Loucy (cell line): ENCODE measurements around the gene SHMT2.

Experiments
- EZH2phosphoT487 ChIP-seq: fragments of 200-600 bp; IDR thresholded peaks from 2 replicates; pipeline ENCODE4 v1.6.1; 2018; ENCODE audit warnings: antibody characterized with exemption, mild to moderate bottlenecking, moderate library complexity, borderline replicate concordance
- TF ChIP-seq, protein P1 (sequence below): fragments of 200-600 bp; sonication (generic); conservative IDR thresholded peaks from 2 replicates; pipeline ENCODE4 v1.5.1; 2014; ENCODE audit warnings: mild to moderate bottlenecking, antibody characterized with exemption, low read length

DNA sequence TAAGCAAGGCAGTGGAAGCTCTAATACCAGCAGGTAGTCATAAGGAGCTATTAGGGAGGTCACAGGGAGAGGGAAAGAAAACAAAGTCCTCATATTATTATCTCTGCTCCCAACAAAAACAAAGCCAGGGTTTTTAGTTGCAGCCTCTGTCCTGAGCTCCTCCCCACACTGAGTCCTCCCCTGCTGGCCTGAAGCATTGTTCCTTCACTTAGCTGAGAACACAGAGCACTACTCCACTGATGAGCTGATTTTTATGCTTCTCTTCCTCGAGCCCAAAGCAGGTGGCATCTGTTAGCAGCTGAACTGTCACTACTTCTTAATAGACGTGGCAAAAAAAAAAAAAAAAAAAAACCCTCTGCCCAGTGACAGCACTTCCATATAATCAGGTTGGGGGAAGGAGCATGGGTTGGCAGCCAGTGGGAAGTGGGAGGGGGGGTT, 31.9 kb downstream of the SHMT2 start:
- TF ChIP-seq, protein P1, sequence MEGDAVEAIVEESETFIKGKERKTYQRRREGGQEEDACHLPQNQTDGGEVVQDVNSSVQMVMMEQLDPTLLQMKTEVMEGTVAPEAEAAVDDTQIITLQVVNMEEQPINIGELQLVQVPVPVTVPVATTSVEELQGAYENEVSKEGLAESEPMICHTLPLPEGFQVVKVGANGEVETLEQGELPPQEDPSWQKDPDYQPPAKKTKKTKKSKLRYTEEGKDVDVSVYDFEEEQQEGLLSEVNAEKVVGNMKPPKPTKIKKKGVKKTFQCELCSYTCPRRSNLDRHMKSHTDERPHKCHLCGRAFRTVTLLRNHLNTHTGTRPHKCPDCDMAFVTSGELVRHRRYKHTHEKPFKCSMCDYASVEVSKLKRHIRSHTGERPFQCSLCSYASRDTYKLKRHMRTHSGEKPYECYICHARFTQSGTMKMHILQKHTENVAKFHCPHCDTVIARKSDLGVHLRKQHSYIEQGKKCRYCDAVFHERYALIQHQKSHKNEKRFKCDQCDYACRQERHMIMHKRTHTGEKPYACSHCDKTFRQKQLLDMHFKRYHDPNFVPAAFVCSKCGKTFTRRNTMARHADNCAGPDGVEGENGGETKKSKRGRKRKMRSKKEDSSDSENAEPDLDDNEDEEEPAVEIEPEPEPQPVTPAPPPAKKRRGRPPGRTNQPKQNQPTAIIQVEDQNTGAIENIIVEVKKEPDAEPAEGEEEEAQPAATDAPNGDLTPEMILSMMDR: no peak
- no peak for TF ChIP-seq EZH2phosphoT487
